Panc1 (cell line): Measurements from ENCODE around the gene ZNF516. TPM values are rescaled to one million over a fixed set of nuclear protein-coding genes. Genes with fewer than 3 reads are reported as not detected.

ENCODE experiments used
- ATAC-seq: fragments of 200-7000 bp; cut with Tn5 transposase; 2 replicates; pipeline ENCODE4 v1.9.1; 2020; ENCODE audit warnings: mild to moderate bottlenecking, moderate library complexity
- BruUV-seq: library from RNA; stranded (reverse); fragments of 400-500 nt; replicated peaks from 2 replicates; lab custom pipeline; 2021; lab: Mats Ljungman, UMichigan
- CTCF ChIA-PET: fragments of 300-600 bp; sonication (Branson Sonifier 250); formaldehyde crosslinking; loops from one replicate; lab custom pipeline; 2022; ENCODE audit warnings: antibody characterized with exemption; lab: Charles Lee
- POLR2A ChIA-PET: fragments of 300-600 bp; sonication (Branson Sonifier 250); formaldehyde crosslinking; loops from one replicate; lab custom pipeline; 2022; ENCODE audit warnings: antibody characterized with exemption; lab: Charles Lee
- DNase-seq: peaks from one replicate; pipeline ENCODE4 v3.0.0-alpha.2; 2010; ENCODE audit warnings: low read depth, low spot score
- H3K27ac ChIP-seq: 2 replicates; pipeline ENCODE4 v1.5.1; 2011; ENCODE audit warnings: mild to moderate bottlenecking, low read length, inconsistent platforms
- H3K27me3 ChIP-seq: fragments of 200-500 bp; sonication (Bioruptor generic); 2 replicates; pipeline ENCODE4 v1.6.0; 2014; ENCODE audit warnings: low read length, inconsistent platforms; ENCODE audit not compliant: control insufficient read depth, insufficient read depth
- H3K36me3 ChIP-seq: fragments of 200-500 bp; sonication (Bioruptor generic); 2 replicates; pipeline ENCODE4 v1.5.1; 2014; ENCODE audit warnings: inconsistent platforms, mild to moderate bottlenecking, low read length, moderate library complexity; ENCODE audit not compliant: control insufficient read depth, insufficient read depth
- H3K4me1 ChIP-seq: 2 replicates; pipeline ENCODE4 v1.5.1; 2011; ENCODE audit warnings: inconsistent platforms, mild to moderate bottlenecking, low read length, moderate library complexity; ENCODE audit not compliant: control insufficient read depth, insufficient read depth
- H3K4me3 ChIP-seq, 2 experiments: 2 replicates each; pipeline ENCODE4 v1.5.1; 2011 to 2012; ENCODE audit warnings: low read depth in 2 of 2, low read length in 2 of 2, mild to moderate bottlenecking in 2 of 2, inconsistent platforms in 1 of 2, moderate library complexity in 1 of 2
- H3K9me3 ChIP-seq: fragments of 200-500 bp; sonication (Bioruptor generic); 2 replicates; pipeline ENCODE4 v1.5.1; 2014; ENCODE audit warnings: low read depth, mild to moderate bottlenecking, inconsistent platforms, low read length, moderate library complexity; ENCODE audit not compliant: control insufficient read depth, insufficient read depth
- CTCF ChIP-seq: fragments of 450-650 bp; IDR thresholded peaks from 2 replicates; pipeline ENCODE4 v1.5.1; 2017; ENCODE audit warnings: mild to moderate bottlenecking
- POLR2AphosphoS5 ChIP-seq: IDR thresholded peaks from 2 replicates; pipeline ENCODE4 v1.6.1; 2012; ENCODE audit warnings: mild to moderate bottlenecking, low read depth, low read length, moderate library complexity
- REST ChIP-seq, 2 experiments: IDR thresholded peaks; 2 replicates each; pipeline ENCODE4 v1.6.1; 2011 to 2012; ENCODE audit warnings: low read depth in 2 of 2, control low read depth in 1 of 2, low read length in 1 of 2, mild to moderate bottlenecking in 1 of 2, moderate library complexity in 1 of 2; ENCODE audit not compliant: insufficient read depth in 1 of 2
- SIN3A ChIP-seq: IDR thresholded peaks from 2 replicates; pipeline ENCODE4 v1.6.1; 2012; ENCODE audit warnings: low read depth, mild to moderate bottlenecking, low read length, moderate library complexity, borderline replicate concordance; ENCODE audit not compliant: insufficient read depth
- TCF7L2 ChIP-seq: IDR thresholded peaks from 2 replicates; pipeline ENCODE4 v1.6.1; 2011; ENCODE audit warnings: mild to moderate bottlenecking, low read depth, low read length, inconsistent platforms
- in situ Hi-C: cut with HindIII; loops from 2 replicates; pipeline ENCODE4 v1.10.0; 2016; ENCODE audit warnings: low sequenced_read_pairs, low pct_unique_long_range_greater_than_20kb
- intact Hi-C: fragments of 100-400 bp; cut with micrococcal nuclease; formaldehyde crosslinking; loops from one replicate; pipeline ENCODE4 v1.10.0; 2022; ENCODE audit not compliant: unreplicated experiment
- total RNA-seq: library from RNA; stranded (reverse); gene quantifications from one replicate; pipeline ENCODE4 v1.2.1, GENCODE V29; 2021; ENCODE audit not compliant: unreplicated experiment

Gene ZNF516
- total RNA-seq, 1 experiment from 2014 or later: 28.6 TPM

GRCh38 chr18:76361219-76361618, 133.8 kb downstream of the ZNF516 start:
- Histone ChIP-seq H3K27me3 (no peaks in the 10 kb centered on the region), H3K36me3 (no peaks in the 10 kb centered on the region), H3K27ac (no peak overlapping the region), H3K4me1 (no peaks in the 10 kb centered on the region), H3K4me3 (no peak overlapping the region), H3K9me3 (no peaks in the 10 kb centered on the region)
- intact Hi-C loops: no loop called here
- in situ Hi-C loops: no loop called here
- ChIA-PET CTCF (no interaction called here), POLR2A (no interaction called here)
- no peak for TF ChIP-seq REST (IDR thresholded peaks at IDR 0.05; ENCODE audit: insufficient read depth in 1 of 2, low read depth in 2 of 2, low read length in 1 of 2)
- ATAC-seq (no peak), DNase-seq (no peak)
- no TSS peak for BruUV-seq

- DNase-seq: no peak
- no TSS peak for BruUV-seq
- in situ Hi-C loops: no loop called here
- intact Hi-C loops: no loop called here
- Histone ChIP-seq H3K27ac (no peak overlapping the region), H3K4me1 (no peaks in the 10 kb centered on the region), H3K27me3 (no peaks in the 10 kb centered on the region), H3K36me3 (no peaks in the 10 kb centered on the region), H3K9me3 (no peaks in the 10 kb centered on the region), H3K4me3 (no peak overlapping the region)
- TF ChIP-seq SIN3A (no peak), CTCF (no peak), POLR2AphosphoS5 (no peak), TCF7L2 (no peak), REST (IDR thresholded peaks at IDR 0.05; ENCODE audit: insufficient read depth in 1 of 2, low read depth in 2 of 2, low read length in 1 of 2) (no peak)
- POLR2A ChIA-PET: no interaction called here
- no peak for ATAC-seq
- CTCF ChIA-PET: no interaction called here
These were observed 135.1 kb downstream of the ZNF516 start for GRCh38 chr18:76359909-76360308.
